ENCODE results near the gene AIRE.

The AIRE gene

DNA sequence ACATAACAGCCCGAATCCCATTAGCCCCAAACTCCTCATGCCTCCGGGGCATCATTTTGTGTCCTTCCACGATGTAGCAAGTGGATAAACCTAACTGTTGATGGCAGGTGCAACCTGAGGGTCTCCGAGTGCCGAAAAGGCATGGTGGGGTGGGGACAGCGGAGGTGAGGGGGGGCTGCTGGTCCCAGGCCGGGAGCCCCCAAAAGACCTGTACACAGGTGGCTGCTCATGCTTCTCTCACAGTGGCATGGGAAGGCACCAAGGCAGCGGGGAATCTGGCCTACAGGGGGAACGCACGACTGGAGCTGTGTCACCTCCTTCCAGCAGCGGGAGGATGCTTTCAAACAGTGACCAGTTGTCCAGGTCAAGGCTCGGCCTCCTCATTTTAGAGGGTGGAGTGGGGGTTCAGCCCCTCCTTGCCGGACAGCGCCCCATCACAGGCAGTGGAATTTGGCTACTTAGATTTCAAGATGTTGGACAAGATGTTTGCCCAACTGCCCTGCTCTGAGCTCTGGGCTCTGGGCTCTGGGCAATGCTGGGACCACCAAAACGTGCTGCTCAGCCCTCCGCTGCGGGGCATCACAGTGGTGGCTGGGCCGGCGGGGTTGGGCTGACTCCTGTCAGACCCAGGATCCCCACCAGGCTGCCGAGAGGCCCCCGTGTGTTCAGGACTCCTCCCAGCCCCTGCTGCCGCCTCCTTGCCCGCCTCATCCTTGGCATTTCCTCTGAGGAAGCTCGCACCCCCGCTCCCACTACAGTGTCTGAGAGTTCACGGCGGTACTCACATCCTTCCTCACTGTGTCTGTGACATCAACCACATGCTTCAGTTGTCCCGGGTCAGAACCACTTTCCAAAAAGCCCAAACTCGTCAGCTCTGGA, 31.6 kb upstream of the AIRE start:
- no peak for DNase-seq
- no peak for TF ChIP-seq EZH2 (IDR thresholded peaks at IDR 0.05; ENCODE audit: borderline replicate concordance, low read depth, low read length, severe bottlenecking)
- TF ChIP-seq, protein P1, sequence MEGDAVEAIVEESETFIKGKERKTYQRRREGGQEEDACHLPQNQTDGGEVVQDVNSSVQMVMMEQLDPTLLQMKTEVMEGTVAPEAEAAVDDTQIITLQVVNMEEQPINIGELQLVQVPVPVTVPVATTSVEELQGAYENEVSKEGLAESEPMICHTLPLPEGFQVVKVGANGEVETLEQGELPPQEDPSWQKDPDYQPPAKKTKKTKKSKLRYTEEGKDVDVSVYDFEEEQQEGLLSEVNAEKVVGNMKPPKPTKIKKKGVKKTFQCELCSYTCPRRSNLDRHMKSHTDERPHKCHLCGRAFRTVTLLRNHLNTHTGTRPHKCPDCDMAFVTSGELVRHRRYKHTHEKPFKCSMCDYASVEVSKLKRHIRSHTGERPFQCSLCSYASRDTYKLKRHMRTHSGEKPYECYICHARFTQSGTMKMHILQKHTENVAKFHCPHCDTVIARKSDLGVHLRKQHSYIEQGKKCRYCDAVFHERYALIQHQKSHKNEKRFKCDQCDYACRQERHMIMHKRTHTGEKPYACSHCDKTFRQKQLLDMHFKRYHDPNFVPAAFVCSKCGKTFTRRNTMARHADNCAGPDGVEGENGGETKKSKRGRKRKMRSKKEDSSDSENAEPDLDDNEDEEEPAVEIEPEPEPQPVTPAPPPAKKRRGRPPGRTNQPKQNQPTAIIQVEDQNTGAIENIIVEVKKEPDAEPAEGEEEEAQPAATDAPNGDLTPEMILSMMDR (IDR thresholded peaks at IDR 0.05; ENCODE audit: borderline replicate concordance, extremely low read depth, low read length, poor library complexity, severe bottlenecking), result no peak

DNA sequence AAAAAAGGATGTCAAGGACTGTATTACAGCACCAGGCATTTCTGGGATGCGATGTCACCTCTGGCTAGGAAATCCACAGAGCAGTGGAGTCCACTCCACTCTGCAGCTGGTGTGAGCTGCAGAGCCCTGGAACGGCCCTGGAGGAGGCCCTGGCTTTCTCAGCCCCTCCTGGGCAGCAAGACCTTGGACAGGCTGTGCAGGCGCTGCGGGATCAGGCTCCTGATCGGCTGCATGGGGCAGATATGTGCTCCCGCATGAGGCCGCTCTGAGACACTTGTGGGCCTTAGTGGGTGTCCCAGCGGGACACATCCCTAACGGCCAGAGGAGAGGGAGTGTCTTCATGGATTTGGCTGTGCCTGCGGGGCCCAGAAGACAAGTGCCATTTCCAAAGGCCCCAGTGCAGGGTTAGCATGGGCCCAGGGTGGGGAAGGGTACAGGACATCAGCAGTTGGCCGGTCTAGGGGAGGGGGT, 30.1 kb upstream of the AIRE start:
- Histone ChIP-seq H3K9me3 (ENCODE audit: insufficient read depth, low read length, severe bottlenecking) (no peaks in the 10 kb centered on the region), H3K27me3 (ENCODE audit: insufficient read depth, low read length, poor library complexity) (no peaks in the 10 kb centered on the region), H3K4me2 (ENCODE audit: insufficient read depth, low read length) (no peak overlapping the region), H2AFZ (ENCODE audit: low read depth, low read length) (no peak overlapping the region), H4K20me1 (ENCODE audit: insufficient read depth, low read length) (no peaks in the 10 kb centered on the region), H3K79me2 (ENCODE audit: insufficient read depth, low read length) (no peaks in the 10 kb centered on the region), H3K4me3 (ENCODE audit: low read depth in 1 of 2, low read length in 2 of 2) (no peak overlapping the region), H3K4me1 (ENCODE audit: insufficient read depth, low read length) (no peaks in the 10 kb centered on the region), H3K27ac (ENCODE audit: low read length) (no peak overlapping the region), H3K9ac (ENCODE audit: low read depth, low read length) (no peak overlapping the region), H3K36me3 (ENCODE audit: insufficient read depth, low read length) (no peaks in the 10 kb centered on the region)
- ATAC-seq (ENCODE audit: insufficient read depth, low read depth), result no peak
- no peak for DNase-seq
- TF ChIP-seq, protein P1 (IDR thresholded peaks at IDR 0.05; ENCODE audit: borderline replicate concordance, extremely low read depth, low read length, poor library complexity, severe bottlenecking), result no peak
- no peak for TF ChIP-seq EZH2 (IDR thresholded peaks at IDR 0.05; ENCODE audit: borderline replicate concordance, low read depth, low read length, severe bottlenecking)

More for the DNA sequence above, 31.6 kb upstream of the AIRE start:
- H3K36me3 ChIP-seq (ENCODE audit: insufficient read depth, low read length), result no peaks in the 10 kb centered on the region
- H3K27me3 ChIP-seq (ENCODE audit: insufficient read depth, low read length, poor library complexity), result no peaks in the 10 kb centered on the region
- H2AFZ ChIP-seq (ENCODE audit: low read depth, low read length), result no peak overlapping the region
- no peaks in the 10 kb centered on the region for H3K9me3 ChIP-seq (ENCODE audit: insufficient read depth, low read length, severe bottlenecking)
- H3K4me2 ChIP-seq (ENCODE audit: insufficient read depth, low read length), result no peak overlapping the region
- no peak overlapping the region for H3K4me3 ChIP-seq (ENCODE audit: low read depth in 1 of 2, low read length in 2 of 2)
- ATAC-seq (ENCODE audit: insufficient read depth, low read depth), result no peak
- H3K79me2 ChIP-seq (ENCODE audit: insufficient read depth, low read length), result no peaks in the 10 kb centered on the region
- H3K4me1 ChIP-seq (ENCODE audit: insufficient read depth, low read length), result no peaks in the 10 kb centered on the region
- no peaks in the 10 kb centered on the region for H4K20me1 ChIP-seq (ENCODE audit: insufficient read depth, low read length)
- no peak overlapping the region for H3K27ac ChIP-seq (ENCODE audit: low read length)
- no peak overlapping the region for H3K9ac ChIP-seq (ENCODE audit: low read depth, low read length)

GRCh38 chr21:44258056-44258725, 27.5 kb upstream of the AIRE start:
- H3K4me3 ChIP-seq (ENCODE audit: low read depth in 1 of 2, low read length in 2 of 2), result no peak overlapping the region
- no peak for ATAC-seq (ENCODE audit: insufficient read depth, low read depth)
- no peaks in the 10 kb centered on the region for H3K9me3 ChIP-seq (ENCODE audit: insufficient read depth, low read length, severe bottlenecking)
- H4K20me1 ChIP-seq (ENCODE audit: insufficient read depth, low read length), result no peaks in the 10 kb centered on the region
- DNase-seq, result no peak
- TF ChIP-seq, protein P1 (IDR thresholded peaks at IDR 0.05; ENCODE audit: borderline replicate concordance, extremely low read depth, low read length, poor library complexity, severe bottlenecking), result no peak
- no peak for TF ChIP-seq EZH2 (IDR thresholded peaks at IDR 0.05; ENCODE audit: borderline replicate concordance, low read depth, low read length, severe bottlenecking)
- no peak overlapping the region for H3K9ac ChIP-seq (ENCODE audit: low read depth, low read length)
- H3K4me1 ChIP-seq (ENCODE audit: insufficient read depth, low read length), result no peaks in the 10 kb centered on the region
- no peak overlapping the region for H3K27ac ChIP-seq (ENCODE audit: low read length)
- H3K4me2 ChIP-seq (ENCODE audit: insufficient read depth, low read length), result no peak overlapping the region
- no peaks in the 10 kb centered on the region for H3K79me2 ChIP-seq (ENCODE audit: insufficient read depth, low read length)
- H3K36me3 ChIP-seq (ENCODE audit: insufficient read depth, low read length), result no peaks in the 10 kb centered on the region
- H3K27me3 ChIP-seq (ENCODE audit: insufficient read depth, low read length, poor library complexity), result no peaks in the 10 kb centered on the region
- H2AFZ ChIP-seq (ENCODE audit: low read depth, low read length), result no peak overlapping the region
